ENCODE data around the gene FUNDC2.

Gene FUNDC2

DNA sequence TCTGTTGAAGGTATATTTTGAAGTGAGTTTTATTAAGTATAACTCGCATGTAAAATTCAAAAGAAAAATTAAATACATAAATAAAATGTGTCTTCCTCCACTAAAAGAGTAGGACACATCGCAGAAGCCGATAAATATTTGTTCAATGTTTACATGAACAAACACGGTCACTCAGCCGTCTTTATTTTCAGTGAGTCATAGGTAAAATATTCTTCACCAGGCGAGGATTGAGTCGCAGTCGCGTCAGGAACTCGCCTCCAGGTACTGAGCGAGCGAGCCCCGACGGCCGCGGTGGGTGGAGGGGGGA is 271 bp upstream of the FUNDC2 start:
- DNase-seq: no peak

DNA sequence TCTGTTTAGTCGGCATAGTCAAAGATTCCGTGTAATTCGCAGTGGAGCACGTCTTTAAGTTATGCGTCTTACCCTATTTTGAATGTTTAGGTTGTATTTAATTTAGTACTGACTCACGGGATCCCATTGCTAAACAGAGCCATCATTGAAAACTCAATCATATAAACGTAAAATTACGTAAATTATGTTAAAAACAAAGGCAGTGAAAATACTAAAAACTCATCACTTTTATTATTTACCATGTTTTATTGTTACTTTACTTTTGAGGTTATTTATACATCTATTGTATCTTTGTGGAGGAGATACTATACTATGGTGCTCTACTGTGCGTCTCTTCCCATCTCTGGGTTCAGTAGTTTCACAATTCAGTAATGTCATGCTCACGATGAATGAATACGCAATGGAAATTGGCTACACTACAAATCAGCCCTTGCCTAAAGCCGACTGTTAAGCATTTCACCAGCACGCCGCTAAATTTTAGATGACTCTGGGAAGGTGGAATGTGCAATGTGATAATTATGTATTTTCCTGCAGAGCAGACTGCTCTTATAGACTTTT is 944 bp downstream of the FUNDC2 start:
- peak; percentile 6 for DNase-seq

DNA sequence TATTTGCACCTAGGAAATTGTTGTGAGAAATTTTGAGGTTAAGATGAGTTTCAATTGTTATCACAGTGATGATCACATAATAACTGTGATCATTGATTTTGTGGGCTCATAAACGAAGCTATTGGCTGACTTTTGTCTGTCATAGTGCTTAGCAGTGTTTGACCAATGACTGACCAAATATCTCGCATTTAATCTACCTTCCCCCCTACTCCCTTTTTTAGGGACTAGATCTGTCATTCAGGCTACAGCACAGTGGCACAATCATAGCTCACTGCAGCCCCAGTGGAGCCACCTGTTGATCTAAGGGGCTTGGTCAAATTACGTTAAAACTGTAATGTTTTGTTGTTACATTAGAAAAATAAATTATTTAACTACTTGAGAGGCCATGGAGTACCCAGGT is 1.5 kb downstream of the FUNDC2 start:
- no peak for DNase-seq

DNA sequence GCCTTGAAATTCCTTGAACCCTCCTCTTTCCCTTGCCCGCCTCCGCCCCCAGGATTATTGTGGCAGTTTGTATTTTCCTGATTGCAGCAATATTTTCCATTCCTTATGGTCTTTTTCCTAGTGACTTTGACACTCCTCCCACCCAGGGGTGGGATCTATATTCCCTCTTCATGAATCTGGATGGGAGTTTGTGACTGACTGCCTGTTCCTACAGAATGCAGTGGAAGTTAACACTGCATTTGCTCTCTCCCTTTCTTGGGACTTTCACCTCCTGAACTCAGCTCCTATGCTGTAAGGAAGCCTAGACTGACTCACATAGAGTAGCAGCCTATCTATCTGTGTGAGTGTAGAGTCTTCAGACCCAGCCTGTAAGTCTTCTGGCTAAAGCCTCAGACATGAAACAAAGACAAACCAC is 2.2 kb downstream of the FUNDC2 start:
- DNase-seq: no peak

GRCh38 chrX:155031657-155032056 is 5.0 kb downstream of the FUNDC2 start:
- no peak for DNase-seq

DNA sequence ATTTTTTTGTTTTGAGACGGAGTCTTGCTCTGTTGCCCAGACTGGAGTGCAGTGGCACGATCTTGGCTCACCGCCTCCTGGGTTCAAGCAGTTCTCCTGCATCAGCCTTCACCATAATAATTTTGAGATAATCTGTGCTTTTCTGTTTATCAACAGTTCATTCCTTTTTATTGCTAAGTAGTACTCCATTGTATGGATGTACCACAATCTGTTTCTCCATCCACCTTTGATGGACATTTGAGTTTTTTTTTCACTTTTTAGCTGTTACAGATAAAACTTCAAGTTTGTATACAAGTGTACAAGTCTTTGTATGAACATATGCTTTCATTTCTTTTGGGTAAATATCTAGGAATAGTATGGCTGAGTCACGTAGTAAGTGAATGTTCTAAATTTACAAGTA is 9.0 kb downstream of the FUNDC2 start:
- no peak for DNase-seq

DNA sequence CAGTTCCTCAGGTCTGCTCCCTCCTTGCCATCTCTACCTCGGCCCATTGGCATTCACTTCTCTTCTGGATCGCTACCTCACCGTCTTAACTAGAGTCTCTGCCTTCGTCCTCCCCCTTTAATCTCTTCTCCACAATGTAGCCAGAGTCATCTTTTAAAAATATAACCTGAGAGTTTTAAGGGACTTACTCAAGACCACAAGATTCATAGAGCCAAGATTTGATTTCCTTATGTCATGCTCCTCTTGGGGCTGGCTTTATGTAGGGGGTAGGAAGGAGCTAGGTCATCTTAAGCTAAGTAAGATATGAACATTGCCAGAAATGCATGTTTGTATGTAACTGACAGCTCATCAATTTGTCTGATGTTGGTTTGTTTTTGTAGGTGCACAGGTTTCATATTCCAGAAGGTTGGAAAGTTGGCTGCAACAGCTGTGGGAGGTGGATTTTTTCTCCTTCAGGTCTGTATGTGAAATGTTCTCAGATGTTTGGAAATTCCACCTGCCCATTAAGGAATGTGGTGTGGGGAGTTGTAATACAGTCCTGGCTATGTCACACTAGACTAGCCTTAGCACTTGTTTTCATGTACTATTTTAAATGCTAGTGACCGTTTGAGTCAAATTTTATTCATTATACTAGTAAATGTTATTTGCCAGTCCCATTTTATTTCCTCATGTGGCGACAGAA is 19.6 kb downstream of the FUNDC2 start:
- DNase-seq: no peak

DNA sequence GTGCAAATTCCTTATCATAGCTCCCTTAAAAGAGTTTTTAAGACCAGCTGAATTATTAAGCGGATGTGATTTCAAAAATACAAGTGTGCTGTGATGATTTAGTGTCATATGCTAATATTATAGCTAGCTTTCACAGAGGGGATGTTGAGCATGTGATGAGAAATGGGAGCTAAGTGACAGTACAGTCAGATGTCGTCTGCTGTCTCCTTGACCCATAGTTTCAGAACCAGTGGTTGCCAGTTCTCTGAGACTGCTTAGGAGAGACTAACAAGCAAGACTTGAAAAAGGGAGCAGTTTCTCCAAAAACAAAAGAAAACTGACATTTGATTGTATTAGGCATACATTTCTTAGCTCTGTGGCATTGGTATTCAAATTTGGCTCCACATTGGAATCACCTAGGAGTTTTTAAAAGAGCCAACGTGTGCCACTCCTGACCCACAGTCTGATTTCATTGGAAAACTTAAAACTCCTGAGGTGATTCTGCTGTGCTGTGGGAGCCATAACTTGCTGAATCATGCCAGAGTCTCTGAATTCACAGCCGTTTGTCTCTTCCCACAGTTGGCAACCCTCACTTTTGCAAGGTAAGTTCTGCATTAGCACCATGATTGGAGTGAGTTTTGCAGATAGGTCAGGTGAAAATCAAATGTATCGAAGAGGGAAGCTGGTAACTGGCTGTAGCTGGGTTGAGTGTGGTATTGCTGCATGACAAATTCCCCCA is 20.3 kb downstream of the FUNDC2 start:
- no peak for DNase-seq

GRCh38 chrX:155048977-155049619 is 22.5 kb downstream of the FUNDC2 start:
- peak; percentile 2 for DNase-seq

DNA sequence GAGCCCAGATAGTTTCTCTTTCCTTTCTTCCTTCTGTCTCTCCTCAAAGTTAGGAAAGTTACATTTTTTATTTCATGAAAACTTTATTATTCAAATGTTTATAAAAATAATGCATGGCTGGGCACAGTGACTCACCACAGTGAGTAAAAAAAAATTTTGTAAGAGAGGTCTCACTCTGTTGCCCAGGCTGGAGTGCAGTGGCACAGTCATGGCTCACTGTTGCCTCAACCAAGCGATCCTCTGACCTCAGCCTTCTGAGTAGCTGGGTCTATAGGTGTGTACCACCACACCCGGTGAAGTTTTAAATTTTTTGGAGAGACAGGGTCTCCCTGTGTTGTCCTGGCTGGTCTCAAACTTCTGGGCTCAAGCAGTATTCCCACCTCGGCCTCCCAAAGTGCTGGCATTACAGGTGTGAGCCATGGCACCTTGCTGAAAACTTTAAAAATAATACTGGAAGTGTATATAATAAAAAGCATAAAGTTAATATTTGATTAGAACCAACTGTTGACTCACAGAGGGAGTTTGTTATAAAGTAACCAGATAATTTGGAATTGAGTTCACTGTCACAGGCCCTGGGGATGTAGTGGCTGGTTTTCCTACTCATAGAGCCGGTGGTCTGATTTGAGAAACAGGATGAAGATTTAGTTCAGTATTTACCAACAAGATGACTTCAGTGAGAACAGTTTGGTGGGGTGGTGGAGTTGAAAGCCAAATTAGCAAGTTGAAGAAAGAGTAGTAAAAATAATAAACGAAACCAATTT is 26.3 kb downstream of the FUNDC2 start:
- DNase-seq: no peak

DNA sequence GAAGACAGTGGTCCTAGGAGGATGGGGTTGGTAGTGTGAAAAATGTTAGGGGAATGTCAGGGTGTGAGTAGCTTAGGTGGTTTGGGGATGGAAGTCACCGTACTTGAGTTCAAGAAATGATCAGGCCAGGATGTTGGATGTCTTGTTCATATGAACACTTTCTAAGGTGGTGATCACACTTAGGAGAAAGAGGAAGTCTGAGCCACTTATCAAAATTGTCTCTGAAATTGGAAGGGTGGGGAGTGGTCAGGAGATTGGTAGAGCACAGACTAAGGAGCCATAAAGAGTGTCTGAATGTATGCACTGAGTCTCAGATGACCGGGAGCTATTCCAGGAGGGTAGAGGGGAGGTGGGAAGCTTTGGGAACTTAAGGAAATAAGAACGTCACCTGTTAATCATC is 27.0 kb downstream of the FUNDC2 start:
- DNase-seq: no peak

GRCh38 chrX:155054255-155054654 is 27.6 kb downstream of the FUNDC2 start:
- no peak for DNase-seq

DNA sequence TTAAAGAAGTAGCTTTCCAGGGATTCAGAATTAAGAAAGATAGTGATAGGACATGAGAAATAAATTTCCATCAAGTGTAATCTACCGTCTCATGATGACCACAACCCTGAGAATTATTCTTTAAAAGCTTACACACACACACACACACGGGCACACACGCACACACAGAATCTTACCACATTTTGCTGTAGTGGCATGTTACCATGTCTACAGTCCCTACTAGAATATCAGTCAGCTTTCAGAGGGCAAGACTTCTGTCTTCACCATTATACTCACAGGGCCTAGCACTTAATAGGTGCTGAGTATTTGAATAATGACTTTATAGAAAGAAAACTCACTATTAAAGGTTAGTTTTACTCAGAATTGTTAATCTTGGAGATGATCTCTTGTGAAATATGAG is 28.9 kb downstream of the FUNDC2 start:
- no peak for DNase-seq

- no peak for DNase-seq
Observed at GRCh38 chrX:155056471-155056870, 29.8 kb downstream of the FUNDC2 start.

GRCh38 chrX:155056877-155057792 is 30.5 kb downstream of the FUNDC2 start:
- DNase-seq: peak; percentile 11

DNA sequence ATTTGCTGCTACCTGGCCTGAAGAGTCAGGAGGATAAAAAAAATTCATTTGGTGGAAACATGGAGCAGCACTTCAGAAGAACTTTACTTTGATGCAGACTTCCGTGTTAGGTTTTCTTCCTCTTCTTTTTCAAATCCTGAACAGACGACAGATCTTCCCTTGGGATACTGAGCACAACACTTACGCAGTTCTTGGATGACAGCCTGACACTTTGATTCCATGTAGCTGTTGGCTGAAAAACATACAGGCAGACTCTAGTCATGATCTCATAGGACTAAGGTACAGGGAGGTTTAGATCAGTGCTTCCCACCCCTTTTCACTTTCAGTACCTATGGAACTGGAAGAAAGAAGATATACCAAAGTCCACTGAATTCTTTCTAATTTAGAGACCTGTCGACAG is 35.1 kb downstream of the FUNDC2 start:
- DNase-seq: no peak

DNA sequence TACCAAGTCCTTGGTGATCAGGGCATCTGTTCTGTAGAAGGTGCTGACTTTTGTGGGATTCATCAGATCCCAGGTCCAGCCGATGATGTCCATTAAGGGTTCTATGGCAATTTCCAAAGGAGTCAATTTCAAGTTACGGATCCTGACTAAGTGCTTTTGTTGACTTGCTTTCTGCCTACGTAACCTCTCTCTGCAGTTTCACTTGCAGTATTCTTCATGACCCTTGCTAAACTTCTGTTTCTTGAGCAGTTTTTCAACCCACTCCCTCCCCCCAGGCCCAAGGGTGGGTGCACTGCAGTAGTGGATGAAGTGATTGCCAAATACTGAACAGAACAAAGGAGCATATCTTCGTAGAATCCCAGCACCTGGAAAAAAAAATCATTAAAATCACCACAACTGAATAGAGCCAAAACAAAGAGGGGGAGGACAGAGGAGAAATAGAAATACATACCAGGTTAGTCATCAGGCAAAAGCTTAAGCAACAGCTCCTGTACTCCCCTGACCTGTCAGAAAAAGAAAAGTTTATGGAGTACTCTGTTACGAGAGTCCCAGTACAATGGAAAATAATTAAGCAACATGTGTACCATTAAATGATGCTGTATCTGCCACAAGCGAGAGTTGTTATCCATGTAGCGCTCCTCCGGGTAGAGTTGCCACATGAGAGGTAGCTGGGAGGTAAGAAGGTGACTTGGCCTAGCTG is 38.5 kb downstream of the FUNDC2 start:
- DNase-seq: no peak

GRCh38 chrX:155068165-155068564 is 41.5 kb downstream of the FUNDC2 start:
- no peak for DNase-seq

DNA sequence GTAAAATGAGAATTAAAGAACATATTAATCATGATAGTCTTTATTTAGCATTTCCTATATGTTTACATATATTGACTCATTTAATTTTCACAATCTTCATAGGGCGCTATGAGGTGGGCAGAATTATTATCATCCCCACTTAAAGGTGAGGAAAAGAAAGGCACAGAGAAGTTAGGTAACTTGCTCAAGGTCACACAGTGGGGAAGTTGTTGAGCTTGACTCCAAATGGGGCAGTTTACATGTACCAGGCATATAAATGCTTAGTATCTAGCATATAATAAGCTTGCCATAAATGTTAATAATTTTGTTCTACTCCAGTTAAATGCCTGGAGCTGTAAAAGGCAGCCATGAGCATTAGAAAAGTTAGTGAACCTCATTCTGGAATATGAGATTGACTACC is 42.8 kb downstream of the FUNDC2 start:
- no peak for DNase-seq

- DNase-seq: no peak
Observed at GRCh38 chrX:155070038-155070437, 43.4 kb downstream of the FUNDC2 start.

DNA sequence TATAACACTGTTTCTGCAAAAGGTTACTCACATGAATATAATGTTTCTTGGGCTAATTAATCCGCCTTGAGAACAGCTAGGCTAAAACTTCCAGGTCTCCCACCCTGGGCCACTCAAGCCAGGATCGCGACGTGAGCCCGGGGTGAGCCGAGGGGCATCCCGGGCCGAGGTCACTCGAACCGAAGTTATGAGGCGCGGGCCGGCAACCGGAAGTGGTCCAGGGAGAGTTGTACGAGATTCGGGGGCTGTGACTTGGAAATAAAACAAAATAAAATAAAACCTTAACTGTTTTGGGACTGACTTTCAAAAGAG is 44.0 kb downstream of the FUNDC2 start:
- no peak for DNase-seq
